Activated T-cell treated with anti-CD3 and anti-CD28 coated beads for 4 hours (primary cell): Measurements from ENCODE around the gene FNDC3B.
"Not testable (repeated sequence)": the region's sequence is repeated elsewhere in the genome, so short reads cannot be mapped to it uniquely, and the experiment has no call there.

Experiments
- DNase-seq: peaks from one replicate; pipeline ENCODE4 v3.0.0-alpha.2; 2020

The FNDC3B gene

GRCh38 chr3:172249039-172249438 lies 209.7 kb downstream of the FNDC3B start:
- DNase-seq, result no peak

- DNase-seq, result no peak
Observed at GRCh38 chr3:172251211-172251610, 211.8 kb downstream of the FNDC3B start.

- no peak for DNase-seq
Observed at GRCh38 chr3:172253200-172253599, 213.8 kb downstream of the FNDC3B start.

GRCh38 chr3:172254542-172254941 lies 215.2 kb downstream of the FNDC3B start:
- no peak for DNase-seq

- not testable (repeated sequence) for DNase-seq
Observed at GRCh38 chr3:172255321-172255720, 215.9 kb downstream of the FNDC3B start.

GRCh38 chr3:172256101-172256734 lies 216.8 kb downstream of the FNDC3B start:
- no peak for DNase-seq

- no peak for DNase-seq
Observed at GRCh38 chr3:172257648-172258400, 218.4 kb downstream of the FNDC3B start.

GRCh38 chr3:172258624-172259023 lies 219.2 kb downstream of the FNDC3B start:
- no peak for DNase-seq

- no peak for DNase-seq
Observed at GRCh38 chr3:172259111-172259541, 219.7 kb downstream of the FNDC3B start.

GRCh38 chr3:172259726-172260248 lies 220.4 kb downstream of the FNDC3B start:
- DNase-seq, result no peak

GRCh38 chr3:172260381-172260780 lies 221.0 kb downstream of the FNDC3B start:
- DNase-seq, result no peak

- DNase-seq, result no peak
Observed at GRCh38 chr3:172261054-172261453, 221.7 kb downstream of the FNDC3B start.

- DNase-seq, result no peak
Observed at GRCh38 chr3:172262991-172263608, 223.7 kb downstream of the FNDC3B start.

- no peak for DNase-seq
Observed at GRCh38 chr3:172263781-172264486, 224.6 kb downstream of the FNDC3B start.

GRCh38 chr3:172266103-172266502 lies 226.7 kb downstream of the FNDC3B start:
- no peak for DNase-seq

GRCh38 chr3:172268425-172268824 lies 229.0 kb downstream of the FNDC3B start:
- DNase-seq, result no peak

GRCh38 chr3:172268868-172269267 lies 229.5 kb downstream of the FNDC3B start:
- DNase-seq, result no peak

GRCh38 chr3:172270557-172271166 lies 231.3 kb downstream of the FNDC3B start:
- no peak for DNase-seq

- DNase-seq, result no peak
Observed at GRCh38 chr3:172271386-172271976, 232.1 kb downstream of the FNDC3B start.

GRCh38 chr3:172272698-172273097 lies 233.3 kb downstream of the FNDC3B start:
- DNase-seq, result no peak

GRCh38 chr3:172273378-172273777 lies 234.0 kb downstream of the FNDC3B start:
- no peak for DNase-seq

GRCh38 chr3:172274906-172275305 lies 235.5 kb downstream of the FNDC3B start:
- no peak for DNase-seq
